Glomerular visceral epithelial cell (primary cell): ENCODE results near the gene PLAC8.
A peak's percentile ranks its signal among the peaks of the same experiment; 100 is the strongest.
"Not testable (repeated sequence)": the region's sequence is repeated elsewhere in the genome, so short reads cannot be mapped to it uniquely, and the experiment has no call there.

ENCODE experiments used
- DNase-seq: peaks from one replicate; pipeline ENCODE4 v3.0.0-alpha.2; 2016; ENCODE audit errors: extremely low spot score

The PLAC8 gene

GRCh38 chr4:83112231-83112630 is 2.3 kb downstream of the PLAC8 start:
- no peak for DNase-seq

GRCh38 chr4:83111751-83112141 is 2.8 kb downstream of the PLAC8 start:
- not testable (repeated sequence) for DNase-seq

GRCh38 chr4:83110970-83111750 is 3.4 kb downstream of the PLAC8 start:
- DNase-seq = no peak

GRCh38 chr4:83110223-83110945 is 4.1 kb downstream of the PLAC8 start:
- DNase-seq = peak; percentile 79

- peak; percentile 47 for DNase-seq
These were observed 4.9 kb downstream of the PLAC8 start for GRCh38 chr4:83109480-83110222.

- DNase-seq = no peak
These were observed 6.2 kb downstream of the PLAC8 start for GRCh38 chr4:83108101-83108861.

- DNase-seq = no peak
These were observed 6.9 kb downstream of the PLAC8 start for GRCh38 chr4:83107631-83108030.

- DNase-seq = no peak
These were observed 9.5 kb downstream of the PLAC8 start for GRCh38 chr4:83104991-83105390.

- no peak for DNase-seq
These were observed 18.1 kb downstream of the PLAC8 start for GRCh38 chr4:83096397-83096796.

- DNase-seq = no peak
These were observed 21.4 kb downstream of the PLAC8 start for GRCh38 chr4:83093060-83093640.

- DNase-seq = no peak
These were observed 24.9 kb downstream of the PLAC8 start for GRCh38 chr4:83089410-83090157.

- peak; percentile 57 for DNase-seq
These were observed 29.6 kb downstream of the PLAC8 start for GRCh38 chr4:83084956-83085355.

- DNase-seq = no peak
These were observed 30.5 kb downstream of the PLAC8 start for GRCh38 chr4:83083925-83084475.

GRCh38 chr4:83082777-83083176 is 31.8 kb downstream of the PLAC8 start:
- peak; percentile 20 for DNase-seq

- DNase-seq = no peak
These were observed 34.0 kb downstream of the PLAC8 start for GRCh38 chr4:83080561-83080960.

- peak; percentile 19 for DNase-seq
These were observed 39.0 kb downstream of the PLAC8 start for GRCh38 chr4:83075311-83076095.

GRCh38 chr4:83074783-83075182 is 39.7 kb downstream of the PLAC8 start:
- DNase-seq = not testable (repeated sequence)

GRCh38 chr4:83074086-83074704 is 40.3 kb downstream of the PLAC8 start:
- peak; percentile 61 for DNase-seq

GRCh38 chr4:83071116-83071515 is 43.4 kb downstream of the PLAC8 start:
- DNase-seq = no peak
